Right lobe of liver (tissue), 6 donors: ENCODE data around the gene RBPJL. TPM values are rescaled to one million over a fixed set of nuclear protein-coding genes. Genes with fewer than 3 reads are reported as not detected.

Experiments
- ATAC-seq, 4 donors: fragments of 200-7000 bp; cut with Tn5 transposase; one replicate each; pipeline ENCODE4 v1.9.1; 2020; ENCODE audit warnings: mild to moderate bottlenecking in 4 of 4, moderate library complexity in 4 of 4
- DNase-seq, 3 donors: peaks; one replicate each; pipeline ENCODE4 v3.0.0-alpha.2; 2020
- H3K27ac ChIP-seq, 3 donors: fragments of 200-600 bp; one replicate each; pipeline ENCODE4 v1.8.0; 2022
- H3K27me3 ChIP-seq, 2 donors: fragments of 200-600 bp; one replicate each; pipeline ENCODE4 v1.8.0; 2022
- H3K36me3 ChIP-seq, 4 donors: fragments of 200-600 bp; sonication (generic) in 1 of 4; one replicate each; pipeline versions ENCODE4 v1.5.1 to v1.8.0; 2017 to 2022; ENCODE audit warnings: control low read depth in 1 of 4
- H3K4me1 ChIP-seq, 4 donors: fragments of 200-600 bp; sonication (generic) in 1 of 4; one replicate each; pipeline versions ENCODE4 v1.5.1 to v1.8.0; 2017 to 2022; ENCODE audit warnings: control low read depth in 1 of 4
- H3K4me3 ChIP-seq, 3 donors: fragments of 200-600 bp; one replicate each; pipeline ENCODE4 v1.8.0; 2022
- H3K9me3 ChIP-seq, 4 donors: fragments of 200-600 bp; sonication (generic) in 1 of 4; one replicate each; pipeline versions ENCODE4 v1.5.1 to v1.8.0; 2017 to 2022; ENCODE audit warnings: control low read depth in 1 of 4
- CTCF ChIP-seq, 4 donors: fragments of 200-600 bp in 3 of 4; fragments of 450-650 bp in 1 of 4; IDR thresholded peaks; one replicate each; pipeline versions ENCODE4 v1.5.1 to v1.8.0; 2016 to 2022; ENCODE audit warnings: antibody characterized with exemption in 4 of 4, mild to moderate bottlenecking in 2 of 4
- POLR2A ChIP-seq: fragments of 450-650 bp; IDR thresholded peaks from one replicate; pipeline ENCODE4 v1.6.1; 2017; ENCODE audit warnings: antibody characterized with exemption, mild to moderate bottlenecking
- WGBS: methylation state at CpG from one replicate; pipeline ENCODE4 v1.1.6; 2018; ENCODE audit warnings: low coverage, low lambda C conversion rate; ENCODE audit not compliant: insufficient coverage; ENCODE audit errors: missing lambda C conversion rate; 5-methylcytosine and 5-hydroxymethylcytosine counted together
- intact Hi-C, 2 donors: fragments of 100-400 bp; cut with DNase I; formaldehyde crosslinking; loops; one replicate each; pipeline versions ENCODE4 v1.11.2 to v1.14.1; 2022
- total RNA-seq, 6 experiments: library from RNA; depleted of rRNA in 2 of 6; stranded (reverse); fragments of >200 nt in 2 of 6; fragmentation: NEBNext Ultra II Directional in 3 of 6; extraction: Animal tissue kit (Norgen Biotek cat#: 25700) in 3 of 6; gene quantifications; one replicate each; pipeline versions ENCODE4 v1.1.0 to v1.2.4, GENCODE V29; 2016 to 2023
- donor health status: DM: no; HTN: yes; CAD: no.
- donor health status: DM: no; HTN: no; CAD: no.
- donor health status: DM: no; HTN: no; CAD: no.
- donor health status: DM: no; HTN: yes; CAD: no.
- donor health status: DM: no; HTN: yes; CAD: no.

Gene RBPJL
- total RNA-seq, 6 experiments from 2014 or later, result not detected

- Histone ChIP-seq H3K27me3 (no peaks in the 10 kb centered on the region), H3K36me3 (no peaks in the 10 kb centered on the region), H3K4me3 (no peak overlapping the region), H3K4me1 (peaks cover 0 to 15% (median 7%) of the 10 kb centered on the region in 4 donors), H3K9me3 (no peaks in the 10 kb centered on the region), H3K27ac (no peak overlapping the region)
- intact Hi-C loops, result no loop called here
- ATAC-seq (no peak), DNase-seq (no peak)
- WGBS, result 42% methylated on average over 2 of the region's 2 CpGs
- TF ChIP-seq CTCF (IDR thresholded peaks at IDR 0.05), result no peak
- no peak for TF ChIP-seq POLR2A
These were observed 48.0 kb upstream of the RBPJL start for GRCh38 chr20:45258664-45259063.

- no peaks in the 10 kb centered on the region for H3K36me3 ChIP-seq
- no peaks in the 10 kb centered on the region for H3K9me3 ChIP-seq
- H3K27ac ChIP-seq, result no peak overlapping the region
- intact Hi-C loops, result no loop called here
- H3K27me3 ChIP-seq, result no peaks in the 10 kb centered on the region
- DNase-seq, result no peak
- no peak for ATAC-seq
- TF ChIP-seq CTCF (IDR thresholded peaks at IDR 0.05), result no peak
- TF ChIP-seq POLR2A, result no peak
- no peaks in the 10 kb centered on the region for H3K4me1 ChIP-seq
- H3K4me3 ChIP-seq, result no peak overlapping the region
- WGBS, result 37% methylated on average over 3 of the region's 3 CpGs
These were observed 42.9 kb upstream of the RBPJL start for GRCh38 chr20:45263556-45264266.

- Histone ChIP-seq H3K4me1 (no peaks in the 10 kb centered on the region), H3K27ac (no peak overlapping the region), H3K9me3 (no peaks in the 10 kb centered on the region), H3K27me3 (no peaks in the 10 kb centered on the region), H3K36me3 (no peaks in the 10 kb centered on the region), H3K4me3 (no peak overlapping the region)
- no peak for ATAC-seq
- TF ChIP-seq CTCF (IDR thresholded peaks at IDR 0.05), result no peak
- TF ChIP-seq POLR2A, result no peak
- intact Hi-C loops, result no loop called here
- no peak for DNase-seq
These were observed 39.7 kb upstream of the RBPJL start for GRCh38 chr20:45266977-45267376.

GRCh38 chr20:45268531-45268930 lies 38.1 kb upstream of the RBPJL start:
- WGBS, result 75% methylated on average over 3 of the region's 3 CpGs
- no peaks in the 10 kb centered on the region for H3K27me3 ChIP-seq
- DNase-seq, result no peak
- TF ChIP-seq CTCF (IDR thresholded peaks at IDR 0.05), result no peak
- no peak for TF ChIP-seq POLR2A
- ATAC-seq, result no peak
- no peaks in the 10 kb centered on the region for H3K36me3 ChIP-seq
- no peaks in the 10 kb centered on the region for H3K4me1 ChIP-seq
- no peaks in the 10 kb centered on the region for H3K9me3 ChIP-seq
- no peak overlapping the region for H3K4me3 ChIP-seq
- intact Hi-C loops, result no loop called here
- H3K27ac ChIP-seq, result no peak overlapping the region

- H3K27me3 ChIP-seq, result no peaks in the 10 kb centered on the region
- no peaks in the 10 kb centered on the region for H3K4me1 ChIP-seq
- ATAC-seq (no peak), DNase-seq (no peak)
- WGBS, result 76% methylated on average over 3 of the region's 3 CpGs
- H3K9me3 ChIP-seq, result no peaks in the 10 kb centered on the region
- no peak overlapping the region for H3K27ac ChIP-seq
- H3K36me3 ChIP-seq, result no peaks in the 10 kb centered on the region
- no peak overlapping the region for H3K4me3 ChIP-seq
- no peak for TF ChIP-seq POLR2A
- no peak for TF ChIP-seq CTCF (IDR thresholded peaks at IDR 0.05)
- intact Hi-C loops, result no loop called here
These were observed 37.6 kb upstream of the RBPJL start for GRCh38 chr20:45269056-45269455.
